PFSK-1 (cell line): ENCODE results near the gene SCN5A.

Experiments
- FOXP2 ChIP-seq: optimal IDR thresholded peaks from 2 replicates; pipeline ENCODE3; 2011; ENCODE audit warnings: borderline replicate concordance, control low read depth, inconsistent platforms; ENCODE audit not compliant: insufficient read depth; ENCODE audit errors: extremely low read length, extremely low read depth
- POLR2AphosphoS5 ChIP-seq: IDR thresholded peaks from 2 replicates; pipeline ENCODE4 v1.6.1; 2012; ENCODE audit warnings: low read depth, mild to moderate bottlenecking, control low read depth, low read length, moderate library complexity
- REST ChIP-seq, 2 experiments: IDR thresholded peaks; 2 replicates each; pipeline versions ENCODE4 v1.6.1 to v1.8.0; 2011 to 2012; ENCODE audit warnings: low read depth in 2 of 2, low read length in 2 of 2, control low read depth in 1 of 2, inconsistent platforms in 1 of 2, mild to moderate bottlenecking in 1 of 2, moderate library complexity in 1 of 2; ENCODE audit not compliant: insufficient read depth in 1 of 2
- SIN3A ChIP-seq: IDR thresholded peaks from 2 replicates; pipeline ENCODE4 v1.6.1; 2012; ENCODE audit warnings: mild to moderate bottlenecking, low read length, moderate library complexity, borderline replicate concordance; ENCODE audit not compliant: insufficient read depth
- TAF1 ChIP-seq: IDR thresholded peaks from 2 replicates; pipeline ENCODE4 v1.6.1; 2012; ENCODE audit warnings: low read length, control low read depth, borderline replicate concordance; ENCODE audit not compliant: insufficient read depth

Gene SCN5A

GRCh38 chr3:38604246-38604645, 45.2 kb downstream of the SCN5A start:
- TF ChIP-seq POLR2AphosphoS5, result no peak
- no peak for TF ChIP-seq FOXP2
- no peak for TF ChIP-seq REST (IDR thresholded peaks at IDR 0.05; ENCODE audit: insufficient read depth in 1 of 2, low read depth in 2 of 2, low read length in 2 of 2)
- no peak for TF ChIP-seq SIN3A
- no peak for TF ChIP-seq TAF1

DNA sequence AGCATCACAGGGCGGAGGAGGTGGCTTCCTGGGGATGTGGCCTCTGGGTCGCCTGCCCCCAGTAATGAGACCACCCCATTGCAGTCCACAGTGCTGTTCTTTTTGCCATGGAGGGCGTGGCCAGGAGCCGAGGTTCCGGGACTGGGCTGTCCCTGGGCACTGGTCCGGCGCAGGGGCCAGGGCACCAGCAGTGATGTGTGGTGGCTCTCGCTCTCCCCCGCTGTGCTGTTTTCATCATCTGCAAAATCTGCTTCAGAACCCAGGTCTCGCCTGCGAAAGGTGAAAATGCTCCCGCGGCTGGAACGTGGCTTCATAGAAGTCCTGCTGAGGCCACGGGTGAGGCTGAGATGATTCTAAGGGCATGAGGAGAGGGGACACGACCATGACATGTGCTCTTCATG, 45.8 kb downstream of the SCN5A start:
- TF ChIP-seq FOXP2 (no peak), TAF1 (no peak), SIN3A (no peak), REST (IDR thresholded peaks at IDR 0.05; ENCODE audit: insufficient read depth in 1 of 2, low read depth in 2 of 2, low read length in 2 of 2) (no peak), POLR2AphosphoS5 (no peak)

DNA sequence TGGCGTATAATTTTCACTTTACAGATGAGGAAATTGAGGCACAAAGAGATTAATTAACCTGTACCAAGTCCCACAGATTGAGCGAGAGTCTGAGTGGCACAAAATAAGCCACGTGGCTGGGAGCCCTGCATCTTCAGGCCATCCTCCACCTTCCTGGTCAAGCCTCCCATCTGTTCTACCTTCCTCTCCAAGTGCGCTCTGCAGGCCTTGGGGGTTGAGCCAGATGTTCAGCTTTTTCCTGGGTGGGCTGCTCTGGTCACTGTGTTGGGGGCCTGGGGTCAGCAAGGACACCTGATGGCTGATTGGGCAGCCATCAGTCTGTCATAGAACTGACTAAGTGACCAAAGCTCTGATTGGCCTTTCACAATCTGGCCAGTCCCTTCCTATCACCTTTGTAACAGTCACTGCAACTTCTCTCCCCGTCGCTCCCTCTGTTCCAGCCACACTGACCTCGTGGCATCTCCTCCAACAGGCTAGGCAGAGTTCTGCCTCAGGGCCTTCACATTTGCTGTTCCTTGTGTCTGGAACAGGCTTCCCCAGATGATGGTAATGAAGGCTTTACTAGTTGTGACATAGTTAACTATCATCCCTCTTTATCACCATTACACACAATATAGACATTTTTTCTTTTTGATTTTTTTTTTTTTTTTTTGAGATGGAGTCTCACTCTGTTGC, 46.8 kb downstream of the SCN5A start:
- no peak for TF ChIP-seq REST (IDR thresholded peaks at IDR 0.05; ENCODE audit: insufficient read depth in 1 of 2, low read depth in 2 of 2, low read length in 2 of 2)
- TF ChIP-seq TAF1, result no peak
- TF ChIP-seq POLR2AphosphoS5, result no peak
- TF ChIP-seq FOXP2, result no peak

DNA sequence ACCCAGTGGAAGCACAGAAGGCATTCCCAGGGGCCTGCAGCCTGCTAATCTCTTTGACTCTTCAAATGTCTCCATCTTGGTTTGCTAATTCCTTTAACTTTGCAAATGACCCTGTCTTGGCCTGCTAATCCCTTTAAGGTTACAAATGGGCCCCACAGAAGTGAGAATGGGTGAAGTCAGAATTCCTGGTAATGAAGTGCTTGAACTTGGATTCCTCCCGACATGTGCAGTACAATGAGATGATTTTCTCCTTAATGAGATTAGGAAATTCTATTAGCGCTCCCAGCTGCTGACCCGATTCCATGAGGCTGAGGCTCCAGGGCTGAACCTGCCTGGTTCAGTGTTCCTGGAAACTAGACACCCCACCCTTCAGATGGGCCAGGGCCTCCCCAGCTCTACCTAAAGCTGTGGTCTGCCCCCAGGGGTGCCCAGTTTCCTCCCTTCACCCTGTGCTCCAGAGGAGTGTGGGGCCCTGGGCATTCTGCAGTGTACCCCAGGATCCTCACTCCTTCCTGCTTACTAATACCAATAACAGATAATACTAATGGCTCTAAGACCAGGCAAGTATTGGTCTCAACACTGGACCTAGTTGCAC, 47.4 kb downstream of the SCN5A start:
- TF ChIP-seq REST (IDR thresholded peaks at IDR 0.05; ENCODE audit: insufficient read depth in 1 of 2, low read depth in 2 of 2, low read length in 2 of 2), result no peak
- no peak for TF ChIP-seq TAF1
- no peak for TF ChIP-seq POLR2AphosphoS5
- no peak for TF ChIP-seq FOXP2
- no peak for TF ChIP-seq SIN3A

- TF ChIP-seq SIN3A (no peak), FOXP2 (no peak), TAF1 (no peak), REST (IDR thresholded peaks at IDR 0.05; ENCODE audit: insufficient read depth in 1 of 2, low read depth in 2 of 2, low read length in 2 of 2) (no peak), POLR2AphosphoS5 (no peak)
Observed at GRCh38 chr3:38600551-38600950, 48.9 kb downstream of the SCN5A start.
